Rectal smooth muscle tissue (tissue), 1 donor: ENCODE measurements around the gene NDUFS3.

Experiments used
- H3K27ac ChIP-seq: one replicate; pipeline ENCODE4 v1.7.0; 2013; ENCODE audit warnings: low read depth, low read length, inconsistent platforms
- H3K27me3 ChIP-seq: one replicate; pipeline ENCODE4 v1.7.0; 2013; ENCODE audit warnings: low read length; ENCODE audit not compliant: control insufficient read depth, insufficient read depth
- H3K36me3 ChIP-seq: one replicate; pipeline ENCODE4 v1.7.0; 2013; ENCODE audit warnings: low read length; ENCODE audit not compliant: control insufficient read depth, insufficient read depth
- H3K4me1 ChIP-seq: one replicate; pipeline ENCODE4 v1.7.0; 2013; ENCODE audit warnings: low read length; ENCODE audit not compliant: control insufficient read depth, insufficient read depth
- H3K4me3 ChIP-seq: one replicate; pipeline ENCODE4 v1.7.0; 2013; ENCODE audit warnings: low read length
- H3K9ac ChIP-seq: one replicate; pipeline ENCODE4 v1.7.0; 2013; ENCODE audit warnings: low read length

The NDUFS3 gene

DNA sequence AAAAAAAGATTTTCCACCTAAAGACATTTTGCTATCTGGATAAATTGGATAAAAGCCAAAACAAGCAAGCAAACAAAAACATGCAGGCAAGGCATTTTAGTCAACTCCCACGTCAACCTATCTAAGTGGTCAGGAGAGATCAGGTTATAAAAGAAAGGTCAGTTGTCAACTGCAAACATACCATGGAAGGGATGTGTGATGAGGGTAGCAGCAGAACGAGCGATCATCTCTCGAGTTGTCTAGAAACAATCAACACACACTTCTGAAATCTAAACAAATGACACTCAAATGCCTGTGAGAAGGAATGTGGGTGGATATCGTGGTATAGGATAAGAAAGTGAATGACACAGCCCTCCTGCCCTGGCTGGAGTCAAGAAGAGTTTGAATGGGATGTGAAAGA lies 52.6 kb downstream of the NDUFS3 start:
- peaks cover 17% of the 10 kb centered on the region for H3K36me3 ChIP-seq
- H3K27me3 ChIP-seq: no peaks in the 10 kb centered on the region
- no peak overlapping the region for H3K9ac ChIP-seq
- H3K27ac ChIP-seq: no peak overlapping the region
- H3K4me3 ChIP-seq: no peak overlapping the region
- H3K4me1 ChIP-seq: no peaks in the 10 kb centered on the region
